ENCODE measurements around the gene ESRRG. TPM values are rescaled to one million over a fixed set of nuclear protein-coding genes. Genes with fewer than 3 reads are reported as not detected.

Gene ESRRG
- total RNA-seq, 2 donors from 2014 or later: not detected

GRCh38 chr1:216523449-216524190 lies 199.6 kb downstream of the ESRRG start:
- DNase-seq (ENCODE audit: low spot score) (no peak), ATAC-seq (no peak)
- no peak overlapping the region for H3K4me3 Mint-ChIP-seq
- no peaks in the 10 kb centered on the region for H3K36me3 Mint-ChIP-seq
- H3K27me3 Mint-ChIP-seq: no peaks in the 10 kb centered on the region
- H3K4me1 Mint-ChIP-seq (ENCODE audit: low read depth in 2 of 2): no peaks in the 10 kb centered on the region
- no peak overlapping the region for H3K27ac Mint-ChIP-seq
- H3K9me3 Mint-ChIP-seq: peaks cover 10% of the 10 kb centered on the region

GRCh38 chr1:216523043-216523442 lies 200.2 kb downstream of the ESRRG start:
- Mint-ChIP-seq H3K36me3 (no peaks in the 10 kb centered on the region), H3K27ac (no peak overlapping the region), H3K4me3 (no peak overlapping the region), H3K4me1 (ENCODE audit: low read depth in 2 of 2) (no peaks in the 10 kb centered on the region), H3K27me3 (no peaks in the 10 kb centered on the region), H3K9me3 (peaks cover 10% of the 10 kb centered on the region)
- no peak for DNase-seq (ENCODE audit: low spot score)
- ATAC-seq: no peak

GRCh38 chr1:216521477-216521876 lies 201.8 kb downstream of the ESRRG start:
- Mint-ChIP-seq H3K27ac (no peak overlapping the region), H3K4me1 (ENCODE audit: low read depth in 2 of 2) (no peaks in the 10 kb centered on the region), H3K4me3 (no peak overlapping the region), H3K9me3 (peaks cover 8% of the 10 kb centered on the region), H3K27me3 (no peaks in the 10 kb centered on the region), H3K36me3 (no peaks in the 10 kb centered on the region)
- no peak for DNase-seq (ENCODE audit: low spot score)
- ATAC-seq: no peak

- H3K36me3 Mint-ChIP-seq: no peaks in the 10 kb centered on the region
- H3K27me3 Mint-ChIP-seq: no peaks in the 10 kb centered on the region
- H3K9me3 Mint-ChIP-seq: peaks cover 3% of the 10 kb centered on the region
- DNase-seq (ENCODE audit: low spot score): no peak
- no peak overlapping the region for H3K27ac Mint-ChIP-seq
- no peaks in the 10 kb centered on the region for H3K4me1 Mint-ChIP-seq (ENCODE audit: low read depth in 2 of 2)
- ATAC-seq: no peak
- no peak overlapping the region for H3K4me3 Mint-ChIP-seq
Observed at GRCh38 chr1:216518844-216519627, 204.2 kb downstream of the ESRRG start.

- Mint-ChIP-seq H3K36me3 (no peaks in the 10 kb centered on the region), H3K27ac (no peak overlapping the region), H3K4me1 (ENCODE audit: low read depth in 2 of 2) (no peaks in the 10 kb centered on the region), H3K4me3 (no peak overlapping the region), H3K27me3 (no peaks in the 10 kb centered on the region), H3K9me3 (peaks cover 9% of the 10 kb centered on the region)
- ATAC-seq (no peak), DNase-seq (ENCODE audit: low spot score) (no peak)
Observed at GRCh38 chr1:216502528-216503162, 220.6 kb downstream of the ESRRG start.

GRCh38 chr1:216500273-216500967 lies 222.8 kb downstream of the ESRRG start:
- no peak overlapping the region for H3K27ac Mint-ChIP-seq
- H3K27me3 Mint-ChIP-seq: no peaks in the 10 kb centered on the region
- H3K4me3 Mint-ChIP-seq: no peak overlapping the region
- H3K36me3 Mint-ChIP-seq: no peaks in the 10 kb centered on the region
- ATAC-seq (no peak), DNase-seq (ENCODE audit: low spot score) (no peak)
- H3K4me1 Mint-ChIP-seq (ENCODE audit: low read depth in 2 of 2): no peaks in the 10 kb centered on the region
- peaks cover 9% of the 10 kb centered on the region for H3K9me3 Mint-ChIP-seq

GRCh38 chr1:216499581-216500272 lies 223.5 kb downstream of the ESRRG start:
- Mint-ChIP-seq H3K27ac (no peak overlapping the region), H3K4me3 (no peak overlapping the region), H3K4me1 (ENCODE audit: low read depth in 2 of 2) (no peaks in the 10 kb centered on the region), H3K36me3 (no peaks in the 10 kb centered on the region), H3K27me3 (no peaks in the 10 kb centered on the region), H3K9me3 (peaks cover 9% of the 10 kb centered on the region)
- ATAC-seq: no peak
- DNase-seq (ENCODE audit: low spot score): no peak

- H3K36me3 Mint-ChIP-seq: no peaks in the 10 kb centered on the region
- no peaks in the 10 kb centered on the region for H3K4me1 Mint-ChIP-seq (ENCODE audit: low read depth in 2 of 2)
- ATAC-seq (no peak), DNase-seq (ENCODE audit: low spot score) (no peak)
- peaks cover 11% of the 10 kb centered on the region for H3K9me3 Mint-ChIP-seq
- no peaks in the 10 kb centered on the region for H3K27me3 Mint-ChIP-seq
- no peak overlapping the region for H3K4me3 Mint-ChIP-seq
- H3K27ac Mint-ChIP-seq: no peak overlapping the region
Observed at GRCh38 chr1:216498277-216498676, 225.0 kb downstream of the ESRRG start.

- no peak overlapping the region for H3K27ac Mint-ChIP-seq
- H3K27me3 Mint-ChIP-seq: no peaks in the 10 kb centered on the region
- ATAC-seq: no peak
- no peak overlapping the region for H3K4me3 Mint-ChIP-seq
- H3K9me3 Mint-ChIP-seq: peaks cover 13% of the 10 kb centered on the region
- peaks cover 15% of the 10 kb centered on the region for H3K36me3 Mint-ChIP-seq
- no peak for DNase-seq (ENCODE audit: low spot score)
- H3K4me1 Mint-ChIP-seq (ENCODE audit: low read depth in 2 of 2): no peaks in the 10 kb centered on the region
Observed at GRCh38 chr1:216485042-216485441, 238.2 kb downstream of the ESRRG start.

GRCh38 chr1:216483672-216484401 lies 239.4 kb downstream of the ESRRG start:
- Mint-ChIP-seq H3K4me1 (ENCODE audit: low read depth in 2 of 2) (no peaks in the 10 kb centered on the region), H3K36me3 (peaks cover 15% of the 10 kb centered on the region), H3K27me3 (no peaks in the 10 kb centered on the region), H3K9me3 (peaks cover 13% of the 10 kb centered on the region), H3K4me3 (no peak overlapping the region), H3K27ac (no peak overlapping the region)
- no peak for DNase-seq (ENCODE audit: low spot score)
- no peak for ATAC-seq

GRCh38 chr1:216482620-216483019 lies 240.6 kb downstream of the ESRRG start:
- Mint-ChIP-seq H3K27ac (no peak overlapping the region), H3K9me3 (peaks cover 13% of the 10 kb centered on the region), H3K27me3 (no peaks in the 10 kb centered on the region), H3K36me3 (peaks cover 15% of the 10 kb centered on the region), H3K4me1 (ENCODE audit: low read depth in 2 of 2) (no peaks in the 10 kb centered on the region), H3K4me3 (no peak overlapping the region)
- DNase-seq (ENCODE audit: low spot score): no peak
- no peak for ATAC-seq

- H3K27me3 Mint-ChIP-seq: no peaks in the 10 kb centered on the region
- ATAC-seq (no peak), DNase-seq (ENCODE audit: low spot score) (no peak)
- H3K4me3 Mint-ChIP-seq: no peak overlapping the region
- peaks cover 15% of the 10 kb centered on the region for H3K9me3 Mint-ChIP-seq
- no peaks in the 10 kb centered on the region for H3K4me1 Mint-ChIP-seq (ENCODE audit: low read depth in 2 of 2)
- peaks cover 16% of the 10 kb centered on the region for H3K36me3 Mint-ChIP-seq
- no peak overlapping the region for H3K27ac Mint-ChIP-seq
Observed at GRCh38 chr1:216478238-216478637, 245.0 kb downstream of the ESRRG start.

- Mint-ChIP-seq H3K4me3 (no peak overlapping the region), H3K36me3 (peaks cover 13% of the 10 kb centered on the region), H3K4me1 (ENCODE audit: low read depth in 2 of 2) (no peaks in the 10 kb centered on the region), H3K27ac (no peak overlapping the region), H3K9me3 (peaks cover 14% of the 10 kb centered on the region), H3K27me3 (no peaks in the 10 kb centered on the region)
- no peak for DNase-seq (ENCODE audit: low spot score)
- ATAC-seq: no peak
Observed at GRCh38 chr1:216476341-216476740, 246.9 kb downstream of the ESRRG start.

Data from natural killer cell treated with Interleukin-12 subunit alpha and Interleukin-12 subunit beta and Interleukin-15 and Interleukin-18, amount 100 ng/mL, for 72 hours (primary cell).